Measurements from ENCODE around the gene MTUS2.

GRCh38 chr13:29522044-29522685, 702.0 kb downstream of the MTUS2 start:
- no peak for TF ChIP-seq CTCF (IDR thresholded peaks at IDR 0.05)
- no peak for TF ChIP-seq ZFX (IDR thresholded peaks at IDR 0.05; ENCODE audit: borderline replicate concordance)

All from 22Rv1 (cell line).